Sigmoid colon (tissue), 7 donors: ENCODE results near the gene HLA-B. TPM values are rescaled to one million over a fixed set of nuclear protein-coding genes. Genes with fewer than 3 reads are reported as not detected.

Experiments
- DNase-seq: peaks from one replicate; pipeline ENCODE4 v3.0.0-alpha.2; 2019
- H3K27ac ChIP-seq, 4 donors: fragments of 200-600 bp; sonication (generic); one replicate each; pipeline ENCODE4 v1.5.1; 2016 to 2019; ENCODE audit warnings: mild to moderate bottlenecking in 1 of 4
- H3K27me3 ChIP-seq, 3 donors: fragments of 200-600 bp; sonication (generic); one replicate each; pipeline ENCODE4 v1.5.1; 2019; ENCODE audit warnings: mild to moderate bottlenecking in 1 of 3
- H3K36me3 ChIP-seq, 4 donors: fragments of 200-600 bp; sonication (generic); one replicate each; pipeline ENCODE4 v1.5.1; 2016 to 2019
- H3K4me1 ChIP-seq, 4 donors: fragments of 200-600 bp; sonication (generic); one replicate each; pipeline ENCODE4 v1.5.1; 2017 to 2019
- H3K4me3 ChIP-seq, 4 donors: fragments of 200-600 bp; sonication (generic); one replicate each; pipeline ENCODE4 v1.5.1; 2017 to 2019; ENCODE audit warnings: mild to moderate bottlenecking in 2 of 4, moderate library complexity in 1 of 4
- H3K9me3 ChIP-seq, 4 donors: fragments of 200-600 bp in 3 of 4; sonication (generic) in 3 of 4; one replicate each; pipeline versions ENCODE4 v1.5.1 to v1.6.1; 2013 to 2019
- EP300 ChIP-seq, 4 donors: sonication (generic); formaldehyde crosslinking; IDR thresholded peaks; one replicate each; pipeline ENCODE4 v1.6.1; 2017; ENCODE audit warnings: antibody characterized with exemption in 4 of 4
- POLR2A ChIP-seq, 2 donors: fragments of 450-650 bp; IDR thresholded peaks; one replicate each; pipeline ENCODE4 v1.6.1; 2016; ENCODE audit warnings: antibody characterized with exemption in 2 of 2, mild to moderate bottlenecking in 2 of 2, moderate library complexity in 2 of 2
- POLR2AphosphoS5 ChIP-seq, 4 donors: sonication (generic); formaldehyde crosslinking; IDR thresholded peaks; one replicate each; pipeline ENCODE4 v1.6.1; 2017; ENCODE audit warnings: antibody characterized with exemption in 4 of 4
- WGBS, 2 donors: extraction: QIAGEN DNeasy Blood & Tissue Kit; methylation state at CpG; one replicate each; pipeline ENCODE4 v1.1.7; 2013; 5-methylcytosine and 5-hydroxymethylcytosine counted together
- intact Hi-C: fragments of 100-400 bp; cut with DNase I; formaldehyde crosslinking; loops from one replicate; pipeline ENCODE4 v1.15.1; 2023
- polyA plus RNA-seq, 3 donors: library from polyadenylated mRNA; stranded (reverse); fragments of 200-250 nt; gene quantifications; one replicate each; pipeline ENCODE4 v1.2.3, GENCODE V29; 2013
- total RNA-seq, 4 donors: library from RNA; depleted of rRNA; stranded (reverse); fragments of >200 nt; gene quantifications; one replicate each; pipeline ENCODE4 v1.1.0, GENCODE V29; 2016
- TF ChIP-seq, protein P1 (sequence below), 4 experiments: fragments of 450-650 bp in 3 of 4; fragments of 200-600 bp in 1 of 4; IDR thresholded peaks; one replicate each; pipeline ENCODE4 v1.5.1; 2016 to 2019; ENCODE audit warnings: antibody characterized with exemption in 4 of 4, mild to moderate bottlenecking in 3 of 4, moderate library complexity in 2 of 4
- donor health status: healthy with polysubstance abuse.
- donor health status: Bipolar disorder and iron deficiency.
- donor health status: healthy.

HLA-B gene
- total and polyA plus RNA-seq, 7 donors: 279 to 3,047 (median 377) TPM

DNA sequence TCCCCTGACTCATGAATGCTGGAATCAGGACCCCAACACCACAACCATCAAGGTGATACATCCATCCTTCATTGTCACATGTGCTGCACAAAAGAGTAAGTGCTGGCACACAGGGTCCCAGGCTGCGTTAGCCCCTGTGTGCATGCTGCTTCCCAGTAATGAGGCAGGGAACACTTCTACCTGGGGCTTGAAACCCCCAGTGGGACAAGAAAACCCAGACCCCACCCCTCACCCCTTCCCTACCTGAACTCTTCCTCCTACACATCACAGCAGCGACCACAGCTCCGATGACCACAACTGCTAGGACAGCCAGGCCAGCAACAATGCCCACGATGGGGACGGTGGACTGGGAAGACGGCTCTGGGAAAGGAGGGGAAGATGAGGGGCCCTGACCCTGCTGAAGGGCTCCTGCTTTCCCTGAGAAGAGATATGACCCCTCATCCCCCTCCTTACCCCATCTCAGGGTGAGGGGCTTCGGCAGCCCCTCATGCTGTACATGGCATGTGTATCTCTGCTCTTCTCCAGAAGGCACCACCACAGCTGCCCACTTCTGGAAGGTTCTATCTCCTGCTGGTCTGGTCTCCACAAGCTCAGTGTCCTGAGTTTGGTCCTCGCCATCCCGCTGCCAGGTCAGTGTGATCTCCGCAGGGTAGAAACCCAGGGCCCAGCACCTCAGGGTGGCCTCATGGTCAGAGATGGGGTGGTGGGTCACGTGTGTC, 2.0 kb downstream of the HLA-B start:
- no peak overlapping the region for H3K27ac ChIP-seq

DNA sequence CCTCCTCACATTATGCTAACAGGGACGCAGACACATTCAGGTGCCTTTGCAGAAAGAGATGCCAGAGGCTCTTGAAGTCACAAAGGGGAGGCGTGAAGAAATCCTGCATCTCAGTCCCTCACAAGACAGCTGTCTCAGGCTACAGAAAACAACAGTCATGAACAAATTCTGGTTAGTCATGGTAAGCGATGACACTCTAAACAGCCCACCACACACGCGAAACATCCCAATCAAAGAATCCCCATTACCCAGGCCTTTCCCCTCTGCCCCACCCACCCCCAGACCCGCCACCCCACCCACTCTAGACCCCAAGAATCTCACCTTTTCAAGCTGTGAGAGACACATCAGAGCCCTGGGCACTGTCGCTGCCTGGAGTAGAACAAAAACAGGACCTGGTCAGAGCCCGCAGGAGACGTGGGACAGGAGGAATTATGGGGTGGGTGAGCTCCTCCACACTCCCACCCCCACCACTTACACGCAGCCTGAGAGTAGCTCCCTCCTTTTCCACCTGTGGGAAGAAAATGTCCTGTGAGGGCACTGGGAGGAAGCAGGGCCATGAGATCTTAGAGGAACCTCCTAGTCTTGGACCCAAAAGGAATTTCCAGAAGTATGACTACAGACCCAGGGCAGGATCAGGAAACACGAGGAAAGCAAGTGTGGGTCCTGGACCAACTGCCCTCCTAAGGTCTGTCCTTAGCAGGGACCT, 2.7 kb downstream of the HLA-B start:
- H3K4me3 ChIP-seq: no peak overlapping the region
- no peaks in the 10 kb centered on the region for H3K9me3 ChIP-seq
- no peak for DNase-seq
- peaks cover 0 to 16% (median 15%) of the 10 kb centered on the region in 4 donors for H3K4me1 ChIP-seq
- H3K36me3 ChIP-seq: peaks cover 0 to 5% (median 2%) of the 10 kb centered on the region in 4 donors
- H3K27ac ChIP-seq: no peak overlapping the region
- TF ChIP-seq, protein P1, sequence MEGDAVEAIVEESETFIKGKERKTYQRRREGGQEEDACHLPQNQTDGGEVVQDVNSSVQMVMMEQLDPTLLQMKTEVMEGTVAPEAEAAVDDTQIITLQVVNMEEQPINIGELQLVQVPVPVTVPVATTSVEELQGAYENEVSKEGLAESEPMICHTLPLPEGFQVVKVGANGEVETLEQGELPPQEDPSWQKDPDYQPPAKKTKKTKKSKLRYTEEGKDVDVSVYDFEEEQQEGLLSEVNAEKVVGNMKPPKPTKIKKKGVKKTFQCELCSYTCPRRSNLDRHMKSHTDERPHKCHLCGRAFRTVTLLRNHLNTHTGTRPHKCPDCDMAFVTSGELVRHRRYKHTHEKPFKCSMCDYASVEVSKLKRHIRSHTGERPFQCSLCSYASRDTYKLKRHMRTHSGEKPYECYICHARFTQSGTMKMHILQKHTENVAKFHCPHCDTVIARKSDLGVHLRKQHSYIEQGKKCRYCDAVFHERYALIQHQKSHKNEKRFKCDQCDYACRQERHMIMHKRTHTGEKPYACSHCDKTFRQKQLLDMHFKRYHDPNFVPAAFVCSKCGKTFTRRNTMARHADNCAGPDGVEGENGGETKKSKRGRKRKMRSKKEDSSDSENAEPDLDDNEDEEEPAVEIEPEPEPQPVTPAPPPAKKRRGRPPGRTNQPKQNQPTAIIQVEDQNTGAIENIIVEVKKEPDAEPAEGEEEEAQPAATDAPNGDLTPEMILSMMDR (IDR thresholded peaks at IDR 0.05): no peak
- no peak for TF ChIP-seq POLR2A (IDR thresholded peaks at IDR 0.05)
- TF ChIP-seq POLR2AphosphoS5 (IDR thresholded peaks at IDR 0.05): no peak
- TF ChIP-seq EP300 (IDR thresholded peaks at IDR 0.05): no peak
- WGBS, 2 donors: 58 to 61% methylated on average over 11 of the region's 11 CpGs
- intact Hi-C loops: no loop called here
- no peaks in the 10 kb centered on the region for H3K27me3 ChIP-seq

More for the DNA sequence above, 2.0 kb downstream of the HLA-B start:
- H3K9me3 ChIP-seq: no peaks in the 10 kb centered on the region
- DNase-seq: no peak
- 62 to 64% methylated on average over 11 of the region's 11 CpGs for WGBS, 2 donors
- no peak for TF ChIP-seq POLR2A (IDR thresholded peaks at IDR 0.05)
- TF ChIP-seq, protein P1 (IDR thresholded peaks at IDR 0.05): no peak
- no peak for TF ChIP-seq EP300 (IDR thresholded peaks at IDR 0.05)
- no peak for TF ChIP-seq POLR2AphosphoS5 (IDR thresholded peaks at IDR 0.05)
- H3K36me3 ChIP-seq: peaks cover 0 to 5% (median 2%) of the 10 kb centered on the region in 4 donors
- peaks cover 0 to 16% (median 15%) of the 10 kb centered on the region in 4 donors for H3K4me1 ChIP-seq
- H3K4me3 ChIP-seq: peak overlapping the region in 2 of 4 donors; percentile 63 to 68
- intact Hi-C loops: no loop called here
- no peaks in the 10 kb centered on the region for H3K27me3 ChIP-seq

DNA sequence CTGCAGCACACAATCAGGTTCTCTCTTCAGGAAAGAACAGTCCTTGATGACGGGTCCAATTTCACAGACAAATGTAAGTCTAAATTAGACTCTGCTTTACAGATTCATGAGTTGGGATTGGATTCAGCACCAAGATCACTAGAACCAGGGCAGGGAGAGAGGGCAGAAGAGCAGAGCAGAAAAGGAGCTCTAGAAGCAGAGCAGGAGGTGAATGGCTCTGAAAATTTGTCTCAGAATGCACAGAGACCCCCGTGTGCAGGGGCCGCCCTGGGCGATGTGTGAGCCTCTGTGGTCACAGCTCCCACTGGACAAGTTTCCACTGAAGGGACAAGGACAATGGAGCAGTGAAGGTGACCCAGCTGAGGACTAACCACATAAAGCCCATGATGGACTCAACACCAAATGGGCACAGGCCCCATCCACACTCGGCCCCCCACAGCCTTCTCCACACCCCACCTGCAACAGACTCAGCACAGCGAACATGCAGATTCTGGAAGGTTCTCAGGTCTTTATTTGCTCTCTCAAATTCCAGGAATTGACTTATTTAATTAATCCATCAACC, 3.5 kb downstream of the HLA-B start:
- intact Hi-C loops: no loop called here
- WGBS, 2 donors: 68 to 70% methylated on average over 6 of the region's 6 CpGs
- Histone ChIP-seq H3K9me3 (no peaks in the 10 kb centered on the region), H3K4me3 (no peak overlapping the region), H3K27ac (no peak overlapping the region), H3K4me1 (peaks cover 0 to 16% (median 15%) of the 10 kb centered on the region in 4 donors), H3K36me3 (peaks cover 0 to 5% (median 2%) of the 10 kb centered on the region in 4 donors), H3K27me3 (no peaks in the 10 kb centered on the region)
- TF ChIP-seq POLR2AphosphoS5 (IDR thresholded peaks at IDR 0.05) (no peak), EP300 (IDR thresholded peaks at IDR 0.05) (no peak), POLR2A (IDR thresholded peaks at IDR 0.05) (no peak)
- TF ChIP-seq, protein P1 (IDR thresholded peaks at IDR 0.05): no peak
- DNase-seq: no peak

DNA sequence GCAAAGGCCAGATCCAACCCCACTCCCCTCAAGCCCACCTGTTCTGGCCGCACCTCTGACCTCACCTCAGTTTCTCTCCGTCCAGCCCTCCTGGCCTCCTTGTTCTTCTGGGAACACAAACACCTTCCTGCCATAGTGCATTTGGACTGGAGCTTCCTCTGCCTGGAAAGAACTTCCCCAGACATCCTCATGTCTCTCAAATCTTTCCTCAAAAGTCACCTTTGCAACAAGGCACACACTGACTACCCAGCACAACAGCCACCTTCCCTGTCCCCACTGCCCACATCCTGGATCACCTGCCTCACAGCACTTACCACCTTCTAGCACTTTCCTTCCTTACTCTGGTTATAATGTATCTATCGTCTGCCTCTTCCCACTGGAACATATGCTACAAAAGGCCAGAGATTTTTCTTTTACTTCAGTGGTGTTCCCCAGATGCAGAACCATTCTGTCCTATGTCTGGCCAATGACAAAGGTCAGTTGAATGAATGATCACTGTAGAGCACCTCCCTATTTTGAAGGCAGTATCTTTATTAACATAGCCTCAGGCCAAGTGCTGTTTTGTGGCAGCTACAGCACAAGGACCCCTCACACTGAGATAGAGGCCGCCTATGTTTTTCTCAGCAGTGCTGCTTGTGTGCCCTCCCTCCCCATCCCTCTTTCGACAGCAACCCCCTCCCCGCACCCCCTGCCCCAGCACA, 4.1 kb downstream of the HLA-B start:
- intact Hi-C loops: no loop called here
- no peak for TF ChIP-seq POLR2AphosphoS5 (IDR thresholded peaks at IDR 0.05)
- no peak for TF ChIP-seq POLR2A (IDR thresholded peaks at IDR 0.05)
- TF ChIP-seq, protein P1 (IDR thresholded peaks at IDR 0.05): no peak
- TF ChIP-seq EP300 (IDR thresholded peaks at IDR 0.05): no peak
- no peak overlapping the region for H3K4me3 ChIP-seq
- peaks cover 0 to 5% (median 2%) of the 10 kb centered on the region in 4 donors for H3K36me3 ChIP-seq
- H3K27me3 ChIP-seq: no peaks in the 10 kb centered on the region
- WGBS, 2 donors: 54 to 73% methylated on average over 6 of the region's 6 CpGs
- no peak for DNase-seq
- H3K9me3 ChIP-seq: no peaks in the 10 kb centered on the region
- no peak overlapping the region for H3K27ac ChIP-seq
- peaks cover 0 to 16% (median 15%) of the 10 kb centered on the region in 4 donors for H3K4me1 ChIP-seq
